ENCODE data around the gene C4orf17. TPM values are rescaled to one million over a fixed set of nuclear protein-coding genes. Genes with fewer than 3 reads are reported as not detected.
A peak's percentile ranks its signal among the peaks of the same experiment; 100 is the strongest.

The C4orf17 gene
- not detected in 2 replicates for total RNA-seq (2021)
- Bru-seq, nascent RNA = not detected
- BruChase-seq, experiment 1, labeled RNA remaining after a 2-hour chase = not detected
- BruChase-seq, experiment 2, labeled RNA remaining after a 6-hour chase = not detected
- long read RNA-seq = 0 reads

DNA sequence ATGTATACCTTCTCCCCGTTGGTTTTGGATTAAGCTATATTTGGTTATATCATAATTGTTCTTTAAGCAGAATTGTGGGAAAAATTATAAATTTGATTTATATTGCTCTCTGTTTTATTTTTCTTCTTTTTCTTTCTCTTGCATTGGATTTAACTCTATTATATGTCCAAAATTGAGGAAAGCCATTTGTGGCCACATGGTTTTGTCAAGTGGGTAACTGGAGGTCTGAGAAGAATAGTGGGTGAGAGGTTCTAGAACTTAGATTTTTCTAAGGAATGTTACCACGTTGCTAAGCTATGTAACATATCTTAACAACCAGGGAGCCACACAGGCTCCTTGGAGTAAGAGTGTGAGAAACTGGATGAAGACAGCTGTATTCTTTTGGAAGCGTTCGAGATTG is at the start of gene C4orf17:
Gene C4orf17 (plus strand): TSS at position 301 of the 400 bp plus-strand sequence. CDS start 2,061 bp downstream, outside the sequence.
- H3K4me1 ChIP-seq (ENCODE audit: insufficient read depth, low read length, poor library complexity, severe bottlenecking) = no peaks in the 10 kb centered on the region
- no peak for DNase-seq (ENCODE audit: low spot score)
- no peaks in the 10 kb centered on the region for H3K27me3 ChIP-seq (replicated peaks; ENCODE audit: insufficient read depth, low read depth, low read length, poor library complexity)
- ChIA-PET CTCF (no interaction called here), POLR2A (ENCODE audit: low non-redundant PET) (no interaction called here)
- no peak within 1 kb of the TSS for H3K4me3 ChIP-seq (ENCODE audit: low read depth, low read length, poor library complexity, severe bottlenecking)
- no peak within 1 kb of the TSS for H3K27ac ChIP-seq (ENCODE audit: low read depth, low read length, poor library complexity, severe bottlenecking)
- BruUV-seq (replicated peaks) = no TSS peak
- intact Hi-C loops (cut with micrococcal nuclease; ENCODE audit: unreplicated experiment) = no loop called here
- TF ChIP-seq EZH2 (IDR thresholded peaks at IDR 0.05; ENCODE audit: borderline replicate concordance, low read depth, low read length, poor library complexity, severe bottlenecking) (no peak), CTCF (conservative IDR thresholded peaks at IDR 0.05; ENCODE audit: low read depth, low read length) (no peak)
- H3K9me3 ChIP-seq (ENCODE audit: low read depth, low read length, poor library complexity, severe bottlenecking) = no peaks in the 10 kb centered on the region
- H3K36me3 ChIP-seq (ENCODE audit: insufficient read depth, low read length, poor library complexity, severe bottlenecking) = no peaks in the 10 kb centered on the region

GRCh38 chr4:99461623-99462401 is 49.0 kb upstream of the C4orf17 start:
- POLR2A ChIA-PET (ENCODE audit: low non-redundant PET) = no interaction called here
- no TSS peak for BruUV-seq (replicated peaks)

DNA sequence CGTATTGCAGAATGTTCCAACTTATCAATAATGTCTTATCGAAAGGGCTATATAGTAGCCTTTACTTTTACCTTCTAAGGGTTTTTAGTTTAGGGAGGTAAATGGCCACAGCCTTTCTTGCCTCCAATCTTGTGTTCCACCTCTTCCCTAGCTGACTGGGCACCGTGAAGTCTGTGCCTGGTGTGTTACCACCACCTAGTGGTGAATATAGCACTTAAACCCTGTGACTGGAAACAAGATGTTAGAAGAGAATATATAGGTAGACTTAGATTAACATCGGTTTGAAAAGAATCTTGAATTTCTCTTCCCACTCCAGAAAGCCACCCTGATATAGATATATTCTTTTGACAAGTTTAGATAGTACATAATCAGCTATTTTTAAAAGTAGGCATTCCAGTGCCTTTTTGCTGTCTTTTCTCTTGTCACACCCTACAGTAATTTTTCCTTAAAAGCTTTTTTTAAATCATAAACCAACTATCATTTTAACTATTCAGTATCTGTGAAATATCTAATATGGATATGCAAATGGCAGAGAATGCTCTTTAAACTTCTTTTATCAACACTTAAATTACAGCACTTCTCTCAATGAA is 47.9 kb upstream of the C4orf17 start:
- BruUV-seq (replicated peaks) = no TSS peak
- CTCF ChIA-PET = interaction anchor here (1.1 kb wide), 1 partner anchor 345 kb away, joined by 3 read pairs; no protein-coding TSS in a partner anchor
- intact Hi-C loops (cut with micrococcal nuclease; ENCODE audit: unreplicated experiment) = loop anchor here (1.0 to 5.0 kb wide), 2 partner anchors 46 to 345 kb away; no protein-coding TSS in a partner anchor
- Histone ChIP-seq H3K27ac (ENCODE audit: low read depth, low read length, poor library complexity, severe bottlenecking) (no peak overlapping the region), H3K4me1 (ENCODE audit: insufficient read depth, low read length, poor library complexity, severe bottlenecking) (no peaks in the 10 kb centered on the region), H3K27me3 (replicated peaks; ENCODE audit: insufficient read depth, low read depth, low read length, poor library complexity) (peaks cover 19% of the 10 kb centered on the region), H3K9me3 (ENCODE audit: low read depth, low read length, poor library complexity, severe bottlenecking) (no peaks in the 10 kb centered on the region), H3K36me3 (ENCODE audit: insufficient read depth, low read length, poor library complexity, severe bottlenecking) (no peaks in the 10 kb centered on the region), H3K4me3 (ENCODE audit: low read depth, low read length, poor library complexity, severe bottlenecking) (no peak overlapping the region)
- peak; percentile 79 for DNase-seq (ENCODE audit: low spot score)
- POLR2A ChIA-PET (ENCODE audit: low non-redundant PET) = no interaction called here
- TF ChIP-seq EZH2 (IDR thresholded peaks at IDR 0.05; ENCODE audit: borderline replicate concordance, low read depth, low read length, poor library complexity, severe bottlenecking) (no peak), CTCF (conservative IDR thresholded peaks at IDR 0.05; ENCODE audit: low read depth, low read length) (peak; percentile 87)

More at GRCh38 chr4:99461623-99462401, 49.0 kb upstream of the C4orf17 start:
- H3K9me3 ChIP-seq (ENCODE audit: low read depth, low read length, poor library complexity, severe bottlenecking) = no peaks in the 10 kb centered on the region
- peaks cover 13% of the 10 kb centered on the region for H3K27me3 ChIP-seq (replicated peaks; ENCODE audit: insufficient read depth, low read depth, low read length, poor library complexity)
- no peaks in the 10 kb centered on the region for H3K36me3 ChIP-seq (ENCODE audit: insufficient read depth, low read length, poor library complexity, severe bottlenecking)
- no peak for DNase-seq (ENCODE audit: low spot score)
- no peak overlapping the region for H3K27ac ChIP-seq (ENCODE audit: low read depth, low read length, poor library complexity, severe bottlenecking)
- CTCF ChIA-PET = no interaction called here
- no peak overlapping the region for H3K4me3 ChIP-seq (ENCODE audit: low read depth, low read length, poor library complexity, severe bottlenecking)
- intact Hi-C loops (cut with micrococcal nuclease; ENCODE audit: unreplicated experiment) = loop anchor here (5.0 kb wide), 1 partner anchor 45 kb away; no protein-coding TSS in a partner anchor
- TF ChIP-seq CTCF (conservative IDR thresholded peaks at IDR 0.05; ENCODE audit: low read depth, low read length) (no peak), EZH2 (IDR thresholded peaks at IDR 0.05; ENCODE audit: borderline replicate concordance, low read depth, low read length, poor library complexity, severe bottlenecking) (no peak)
- no peaks in the 10 kb centered on the region for H3K4me1 ChIP-seq (ENCODE audit: insufficient read depth, low read length, poor library complexity, severe bottlenecking)

All from A673 (cell line).